ENCODE data around the gene AGPAT4. TPM values are rescaled to one million over a fixed set of nuclear protein-coding genes. Genes with fewer than 3 reads are reported as not detected.

AGPAT4 gene, protein sequence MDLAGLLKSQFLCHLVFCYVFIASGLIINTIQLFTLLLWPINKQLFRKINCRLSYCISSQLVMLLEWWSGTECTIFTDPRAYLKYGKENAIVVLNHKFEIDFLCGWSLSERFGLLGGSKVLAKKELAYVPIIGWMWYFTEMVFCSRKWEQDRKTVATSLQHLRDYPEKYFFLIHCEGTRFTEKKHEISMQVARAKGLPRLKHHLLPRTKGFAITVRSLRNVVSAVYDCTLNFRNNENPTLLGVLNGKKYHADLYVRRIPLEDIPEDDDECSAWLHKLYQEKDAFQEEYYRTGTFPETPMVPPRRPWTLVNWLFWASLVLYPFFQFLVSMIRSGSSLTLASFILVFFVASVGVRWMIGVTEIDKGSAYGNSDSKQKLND
- total RNA-seq (2014; rRNA removed; shearing (Covaris generic)) (0.85 and 0.95 TPM in 2 replicates), total RNA-seq (2022) (0.87 and 1.3 TPM in 2 replicates), Bru-seq, nascent RNA (percentile 29 among the genes with signal in this experiment), BruChase-seq, experiment 1, labeled RNA remaining after a 6-hour chase (percentile 28 among the genes with signal in this experiment), BruChase-seq, experiment 2, labeled RNA remaining after a 2-hour chase (percentile 27 among the genes with signal in this experiment)
- long read RNA-seq = 0 reads

DNA sequence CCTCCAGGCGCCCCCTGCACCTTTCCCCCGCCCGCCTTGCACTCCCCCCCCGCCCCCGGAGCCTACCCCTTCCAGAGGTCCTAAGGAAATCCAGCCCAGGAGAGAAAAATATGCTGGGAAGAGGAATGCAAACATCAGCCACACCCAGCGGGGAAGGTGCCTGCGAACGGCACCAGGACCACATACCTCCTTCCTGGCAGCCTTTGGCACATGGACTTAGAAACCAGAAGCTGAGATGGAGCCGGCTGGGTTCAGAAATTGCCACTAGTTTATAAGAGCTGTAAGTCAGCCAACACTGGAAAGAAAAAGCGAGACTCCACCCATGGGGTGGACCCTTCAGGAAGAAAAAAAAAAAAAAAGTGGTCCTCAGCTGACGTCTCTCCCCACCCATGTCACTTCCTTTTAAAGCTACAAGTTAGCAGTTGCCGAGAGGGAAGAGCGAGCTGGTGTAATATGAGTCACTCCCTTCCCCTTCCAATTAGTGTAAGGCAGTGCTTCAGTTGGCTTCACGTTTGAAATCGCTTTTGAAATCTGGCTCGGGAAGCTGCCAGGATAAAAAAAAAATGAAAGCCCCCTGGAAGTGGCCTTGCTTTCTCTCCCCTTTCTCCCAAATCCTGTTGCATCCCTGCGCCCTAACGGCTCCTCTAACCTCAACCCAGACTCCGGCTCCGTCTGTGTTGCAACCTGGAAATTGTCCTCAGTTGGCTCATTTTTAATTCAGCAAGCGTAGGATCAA is at the start of gene AGPAT4:
AGPAT4 (minus strand) TSS at position 310 of the 736 bp plus-strand sequence. CDS start 41,848 bp downstream, outside the sequence.
- TF ChIP-seq, protein P1, sequence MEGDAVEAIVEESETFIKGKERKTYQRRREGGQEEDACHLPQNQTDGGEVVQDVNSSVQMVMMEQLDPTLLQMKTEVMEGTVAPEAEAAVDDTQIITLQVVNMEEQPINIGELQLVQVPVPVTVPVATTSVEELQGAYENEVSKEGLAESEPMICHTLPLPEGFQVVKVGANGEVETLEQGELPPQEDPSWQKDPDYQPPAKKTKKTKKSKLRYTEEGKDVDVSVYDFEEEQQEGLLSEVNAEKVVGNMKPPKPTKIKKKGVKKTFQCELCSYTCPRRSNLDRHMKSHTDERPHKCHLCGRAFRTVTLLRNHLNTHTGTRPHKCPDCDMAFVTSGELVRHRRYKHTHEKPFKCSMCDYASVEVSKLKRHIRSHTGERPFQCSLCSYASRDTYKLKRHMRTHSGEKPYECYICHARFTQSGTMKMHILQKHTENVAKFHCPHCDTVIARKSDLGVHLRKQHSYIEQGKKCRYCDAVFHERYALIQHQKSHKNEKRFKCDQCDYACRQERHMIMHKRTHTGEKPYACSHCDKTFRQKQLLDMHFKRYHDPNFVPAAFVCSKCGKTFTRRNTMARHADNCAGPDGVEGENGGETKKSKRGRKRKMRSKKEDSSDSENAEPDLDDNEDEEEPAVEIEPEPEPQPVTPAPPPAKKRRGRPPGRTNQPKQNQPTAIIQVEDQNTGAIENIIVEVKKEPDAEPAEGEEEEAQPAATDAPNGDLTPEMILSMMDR (conservative IDR thresholded peaks at IDR 0.05; ENCODE audit: low read length) = no peak
- no peak for TF ChIP-seq EZH2phosphoT487 (IDR thresholded peaks at IDR 0.05; ENCODE audit: borderline replicate concordance, low read depth, low read length)
- H3K4me1 ChIP-seq (ENCODE audit: insufficient read depth, low read length, poor library complexity, severe bottlenecking) = peaks cover 9% of the 10 kb centered on the region
- H4K20me1 ChIP-seq (ENCODE audit: insufficient read depth, low read length) = no peaks in the 10 kb centered on the region
- no peak within 1 kb of the TSS for H3K27ac ChIP-seq (ENCODE audit: low read depth, low read length, poor library complexity, severe bottlenecking)
- H3K4me2 ChIP-seq (ENCODE audit: low read length) = peak within 1 kb of the TSS; percentile 66
- no peaks in the 10 kb centered on the region for H3K9me3 ChIP-seq (ENCODE audit: low read length)
- no peaks in the 10 kb centered on the region for H3K79me2 ChIP-seq (ENCODE audit: insufficient read depth, low read depth, low read length)
- intact Hi-C loops (cut with micrococcal nuclease; ENCODE audit: unreplicated experiment) = no loop called here
- H3K9me2 ChIP-seq (ENCODE audit: insufficient read depth, low read length) = no peaks in the 10 kb centered on the region
- CTCF ChIA-PET (ENCODE audit: unreplicated experiment) = no interaction called here
- peak; percentile 79 for DNase-seq (ENCODE audit: low spot score)
- no TSS peak for BruUV-seq (replicated peaks)
- peak within 1 kb of the TSS; percentile 66 for H3K4me3 ChIP-seq (ENCODE audit: low read depth, low read length, poor library complexity, severe bottlenecking)
- H2AFZ ChIP-seq (ENCODE audit: low read length) = peak within 1 kb of the TSS; percentile 67; the same call in 1 of the 2 replicates
- no peaks in the 10 kb centered on the region for H3K36me3 ChIP-seq (ENCODE audit: insufficient read depth, low read length)
- POLR2A ChIA-PET = interaction anchor here (0.6 to 1.1 kb wide), 4 partner anchors 25 to 281 kb away, joined by 3 to 4 read pairs (median 4); no protein-coding TSS in a partner anchor

DNA sequence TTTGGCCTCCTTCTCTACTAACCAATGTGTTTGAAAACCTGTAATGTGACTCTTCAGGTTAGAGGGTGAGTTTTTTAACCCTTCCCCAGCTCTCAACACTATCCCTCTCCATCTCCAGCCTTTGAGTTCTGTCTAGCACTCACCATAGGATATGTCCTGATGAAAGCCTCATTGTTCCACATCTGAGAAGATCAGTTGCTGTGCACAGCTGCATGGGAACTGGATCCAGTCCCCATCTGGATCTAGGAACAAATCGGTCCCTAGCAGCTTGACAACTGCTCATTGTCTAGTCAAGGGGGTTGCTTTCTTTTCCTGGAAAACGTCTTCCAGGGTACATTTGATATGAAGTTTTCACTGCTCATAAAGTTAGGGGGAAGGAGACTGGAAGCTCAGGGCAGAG is 45.4 kb upstream of the AGPAT4 start:
- TF ChIP-seq, protein P1 (conservative IDR thresholded peaks at IDR 0.05; ENCODE audit: low read length) = no peak
- TF ChIP-seq EZH2phosphoT487 (IDR thresholded peaks at IDR 0.05; ENCODE audit: borderline replicate concordance, low read depth, low read length) = no peak
- Histone ChIP-seq H3K4me1 (ENCODE audit: insufficient read depth, low read length, poor library complexity, severe bottlenecking) (no peaks in the 10 kb centered on the region), H3K4me3 (ENCODE audit: low read depth, low read length, poor library complexity, severe bottlenecking) (no peak overlapping the region), H3K9me3 (ENCODE audit: low read length) (no peaks in the 10 kb centered on the region), H3K27ac (ENCODE audit: low read depth, low read length, poor library complexity, severe bottlenecking) (no peak overlapping the region), H3K36me3 (ENCODE audit: insufficient read depth, low read length) (no peaks in the 10 kb centered on the region), H2AFZ (ENCODE audit: low read length) (no peak overlapping the region), H3K4me2 (ENCODE audit: low read length) (no peak overlapping the region), H3K79me2 (ENCODE audit: insufficient read depth, low read depth, low read length) (no peaks in the 10 kb centered on the region), H4K20me1 (ENCODE audit: insufficient read depth, low read length) (no peaks in the 10 kb centered on the region), H3K9me2 (ENCODE audit: insufficient read depth, low read length) (no peaks in the 10 kb centered on the region)
- ChIA-PET POLR2A (no interaction called here), CTCF (ENCODE audit: unreplicated experiment) (no interaction called here)
- intact Hi-C loops (cut with micrococcal nuclease; ENCODE audit: unreplicated experiment) = no loop called here
- no peak for DNase-seq (ENCODE audit: low spot score)
- BruUV-seq (replicated peaks) = no TSS peak
